Medulla oblongata (tissue), 1 donor: ENCODE results near the gene MRPL36.

ENCODE experiments used
- DNase-seq: peaks from one replicate; pipeline ENCODE4 v3.0.0-alpha.2; 2015; ENCODE audit errors: extremely low spot score

The MRPL36 gene

GRCh38 chr5:1764606-1764960, 35.1 kb downstream of the MRPL36 start:
- DNase-seq, result no peak

- no peak for DNase-seq
These were observed 35.6 kb downstream of the MRPL36 start for GRCh38 chr5:1763960-1764605.

GRCh38 chr5:1763548-1763911, 36.1 kb downstream of the MRPL36 start:
- peak; percentile 26 for DNase-seq

GRCh38 chr5:1762883-1763547, 36.6 kb downstream of the MRPL36 start:
- no peak for DNase-seq

- DNase-seq, result no peak
These were observed 37.3 kb downstream of the MRPL36 start for GRCh38 chr5:1762121-1762882.

GRCh38 chr5:1761453-1761755, 38.2 kb downstream of the MRPL36 start:
- no peak for DNase-seq

- no peak for DNase-seq
These were observed 38.8 kb downstream of the MRPL36 start for GRCh38 chr5:1760656-1761452.

- no peak for DNase-seq
These were observed 39.4 kb downstream of the MRPL36 start for GRCh38 chr5:1760231-1760630.

GRCh38 chr5:1759378-1759970, 40.2 kb downstream of the MRPL36 start:
- DNase-seq, result no peak

GRCh38 chr5:1758574-1758973, 41.1 kb downstream of the MRPL36 start:
- no peak for DNase-seq

GRCh38 chr5:1757511-1757910, 42.1 kb downstream of the MRPL36 start:
- DNase-seq, result no peak

GRCh38 chr5:1756481-1756880, 43.2 kb downstream of the MRPL36 start:
- DNase-seq, result no peak

- no peak for DNase-seq
These were observed 44.2 kb downstream of the MRPL36 start for GRCh38 chr5:1755321-1755949.

GRCh38 chr5:1754531-1755220, 45.0 kb downstream of the MRPL36 start:
- DNase-seq, result no peak

- no peak for DNase-seq
These were observed 46.1 kb downstream of the MRPL36 start for GRCh38 chr5:1753490-1753889.

- DNase-seq, result no peak
These were observed 46.8 kb downstream of the MRPL36 start for GRCh38 chr5:1752881-1753280.

GRCh38 chr5:1751864-1752822, 47.5 kb downstream of the MRPL36 start:
- DNase-seq, result no peak

- DNase-seq, result no peak
These were observed 48.4 kb downstream of the MRPL36 start for GRCh38 chr5:1751026-1751863.

- DNase-seq, result no peak
These were observed 49.2 kb downstream of the MRPL36 start for GRCh38 chr5:1750469-1750868.
